DND-41 (cell line): ENCODE data around the gene NCOR2.

Experiments used
- EZH2 ChIP-seq: IDR thresholded peaks from 3 replicates; pipeline ENCODE4 v1.6.1; 2012; ENCODE audit warnings: borderline replicate concordance, low read depth, mild to moderate bottlenecking, moderate library complexity, low read length, inconsistent platforms; ENCODE audit not compliant: severe bottlenecking
- TF ChIP-seq, protein P1 (sequence below): IDR thresholded peaks from 2 replicates; pipeline ENCODE4 v1.5.1; 2012; ENCODE audit warnings: borderline replicate concordance, low read length, moderate library complexity, mild to moderate bottlenecking; ENCODE audit not compliant: poor library complexity, severe bottlenecking; ENCODE audit errors: extremely low read depth

DNA sequence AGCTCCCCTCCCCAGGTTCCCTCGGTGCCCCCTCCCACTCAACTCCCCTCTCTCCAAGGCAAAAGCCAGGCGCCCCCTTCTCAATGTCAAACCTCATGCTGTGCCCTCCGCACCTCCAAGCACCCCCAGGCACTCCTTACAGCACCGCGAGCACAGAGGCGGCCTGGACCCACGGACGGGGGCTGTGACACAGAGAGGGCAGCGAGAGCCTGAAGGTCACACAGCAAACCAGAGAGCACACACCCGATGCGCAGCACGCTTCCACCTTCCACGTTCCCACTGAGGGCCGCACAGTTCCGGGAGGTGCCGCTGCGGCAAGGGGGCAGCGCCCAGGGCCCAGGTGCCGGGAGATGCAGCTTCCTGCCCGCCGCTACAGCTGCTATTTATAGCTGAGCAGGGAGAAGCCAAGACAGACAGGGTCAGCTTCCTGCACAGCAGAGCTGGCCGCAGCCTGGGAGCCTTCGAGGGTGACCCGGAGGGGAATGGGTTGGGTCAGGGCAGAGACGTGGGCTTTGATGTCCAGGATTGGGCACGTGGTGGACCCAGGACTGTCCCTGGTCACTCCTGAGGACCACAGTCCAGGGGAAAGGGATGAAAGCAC is 12.9 kb downstream of the NCOR2 start:
- TF ChIP-seq, protein P1, sequence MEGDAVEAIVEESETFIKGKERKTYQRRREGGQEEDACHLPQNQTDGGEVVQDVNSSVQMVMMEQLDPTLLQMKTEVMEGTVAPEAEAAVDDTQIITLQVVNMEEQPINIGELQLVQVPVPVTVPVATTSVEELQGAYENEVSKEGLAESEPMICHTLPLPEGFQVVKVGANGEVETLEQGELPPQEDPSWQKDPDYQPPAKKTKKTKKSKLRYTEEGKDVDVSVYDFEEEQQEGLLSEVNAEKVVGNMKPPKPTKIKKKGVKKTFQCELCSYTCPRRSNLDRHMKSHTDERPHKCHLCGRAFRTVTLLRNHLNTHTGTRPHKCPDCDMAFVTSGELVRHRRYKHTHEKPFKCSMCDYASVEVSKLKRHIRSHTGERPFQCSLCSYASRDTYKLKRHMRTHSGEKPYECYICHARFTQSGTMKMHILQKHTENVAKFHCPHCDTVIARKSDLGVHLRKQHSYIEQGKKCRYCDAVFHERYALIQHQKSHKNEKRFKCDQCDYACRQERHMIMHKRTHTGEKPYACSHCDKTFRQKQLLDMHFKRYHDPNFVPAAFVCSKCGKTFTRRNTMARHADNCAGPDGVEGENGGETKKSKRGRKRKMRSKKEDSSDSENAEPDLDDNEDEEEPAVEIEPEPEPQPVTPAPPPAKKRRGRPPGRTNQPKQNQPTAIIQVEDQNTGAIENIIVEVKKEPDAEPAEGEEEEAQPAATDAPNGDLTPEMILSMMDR, result no peak
- no peak for TF ChIP-seq EZH2
